Myocyte (in vitro differentiated cells): ENCODE results near the gene WDR6. TPM values are rescaled to one million over a fixed set of nuclear protein-coding genes. Genes with fewer than 3 reads are reported as not detected.

ENCODE experiments used
- DNase-seq: peaks from one replicate; pipeline ENCODE4 v3.0.0-alpha.2; 2012; ENCODE audit warnings: low read depth
- microRNA counts: library from miRNA; unstranded; fragments of <30 nt; microRNA quantifications from one replicate; lab custom pipeline; 2016
- microRNA-seq: library from miRNA; unstranded; fragments of <30 nt; microRNA quantifications from one replicate; pipeline ENCODE4, GENCODE V29; 2016
- total RNA-seq: library from RNA; depleted of rRNA; stranded (reverse); fragments of >200 nt; gene quantifications from 2 replicates; pipeline ENCODE4 v1.2.3, GENCODE V29; 2014

Gene WDR6
- total RNA-seq, 1 donor from 2014 or later, result 86.8 TPM

DNA sequence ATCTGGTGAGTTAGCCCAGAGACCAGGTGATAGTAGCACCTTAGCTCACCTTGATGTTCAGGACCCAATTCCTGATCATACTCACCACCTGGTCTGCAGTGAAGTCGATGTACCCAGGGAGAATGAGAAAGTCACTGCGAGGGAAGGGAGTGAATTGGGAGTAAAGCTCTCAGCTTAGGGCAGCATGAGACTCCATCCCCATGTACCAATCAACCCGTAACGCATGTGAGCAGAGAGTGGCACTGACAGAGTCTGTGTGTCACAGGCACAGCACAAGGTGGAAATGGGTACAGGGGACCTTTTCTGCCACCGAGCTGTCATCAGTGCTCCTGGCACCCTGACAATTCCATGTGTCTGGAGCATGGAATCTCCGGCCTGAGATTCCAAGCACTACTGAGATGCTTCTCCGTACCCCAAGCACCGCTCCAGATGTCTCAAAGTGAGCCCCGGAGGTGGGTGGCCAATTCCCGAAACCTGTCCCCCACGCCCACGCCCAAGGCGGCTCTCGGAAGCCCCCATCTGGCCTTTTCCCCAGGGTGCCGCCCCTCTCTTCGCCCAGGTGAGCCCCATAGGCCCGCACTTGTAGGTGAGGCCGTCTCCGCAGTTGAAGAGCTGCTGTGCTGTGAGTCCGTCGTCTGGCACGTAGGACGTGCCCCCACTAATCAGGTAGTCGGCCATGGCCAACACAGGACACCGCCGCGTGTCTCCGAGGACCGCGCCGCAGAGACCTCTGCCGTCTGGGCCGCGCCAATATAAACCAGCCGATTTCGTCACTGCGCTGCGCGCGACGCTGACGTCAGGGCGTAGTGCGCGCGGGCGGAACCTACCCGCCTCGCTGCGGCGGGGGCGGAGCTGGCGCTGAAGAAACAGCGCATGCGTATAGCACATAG is 21.7 kb downstream of the WDR6 start, which contains the start of gene IMPDH2:
IMPDH2 (minus strand) TSS at position 726 of the 890 bp plus-strand sequence; CDS start at position 678, 48 bp downstream.
- peak; percentile 92 for DNase-seq

DNA sequence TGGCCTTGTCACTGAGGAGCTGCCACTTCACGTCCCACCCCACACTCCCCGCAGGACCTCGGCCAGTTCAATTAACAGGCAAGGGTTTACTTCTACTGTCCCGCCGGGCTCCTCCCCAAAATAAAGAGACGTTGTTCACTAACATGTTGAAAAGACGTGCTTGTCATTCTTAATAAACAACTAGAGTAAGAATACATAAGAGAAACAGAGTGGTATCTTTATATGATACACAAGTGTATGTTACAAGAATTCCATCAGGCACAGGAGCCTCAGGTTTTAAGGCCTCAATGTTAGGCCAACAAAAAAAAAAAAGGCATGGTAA is 22.3 kb downstream of the WDR6 start:
- DNase-seq, result no peak

DNA sequence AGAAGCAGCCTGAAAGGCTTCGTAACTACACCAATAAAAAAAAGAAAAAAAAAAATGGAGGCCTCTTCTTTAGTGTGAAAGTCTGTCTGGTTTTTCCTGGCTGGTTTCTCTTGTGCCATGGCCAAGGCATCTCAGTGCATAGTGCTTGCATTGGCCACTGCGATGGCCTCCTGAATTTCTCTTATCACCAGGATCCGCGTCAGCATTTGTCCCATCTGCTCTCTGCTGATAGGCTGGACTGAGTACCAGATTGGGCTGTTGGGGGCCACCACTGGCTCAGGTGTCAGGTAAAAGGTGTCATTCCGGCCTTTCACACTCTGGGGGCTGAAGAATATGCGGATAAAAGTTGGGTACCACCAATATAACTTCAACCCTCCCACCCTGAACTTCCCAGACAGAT is 23.1 kb downstream of the WDR6 start:
- no peak for DNase-seq

DNA sequence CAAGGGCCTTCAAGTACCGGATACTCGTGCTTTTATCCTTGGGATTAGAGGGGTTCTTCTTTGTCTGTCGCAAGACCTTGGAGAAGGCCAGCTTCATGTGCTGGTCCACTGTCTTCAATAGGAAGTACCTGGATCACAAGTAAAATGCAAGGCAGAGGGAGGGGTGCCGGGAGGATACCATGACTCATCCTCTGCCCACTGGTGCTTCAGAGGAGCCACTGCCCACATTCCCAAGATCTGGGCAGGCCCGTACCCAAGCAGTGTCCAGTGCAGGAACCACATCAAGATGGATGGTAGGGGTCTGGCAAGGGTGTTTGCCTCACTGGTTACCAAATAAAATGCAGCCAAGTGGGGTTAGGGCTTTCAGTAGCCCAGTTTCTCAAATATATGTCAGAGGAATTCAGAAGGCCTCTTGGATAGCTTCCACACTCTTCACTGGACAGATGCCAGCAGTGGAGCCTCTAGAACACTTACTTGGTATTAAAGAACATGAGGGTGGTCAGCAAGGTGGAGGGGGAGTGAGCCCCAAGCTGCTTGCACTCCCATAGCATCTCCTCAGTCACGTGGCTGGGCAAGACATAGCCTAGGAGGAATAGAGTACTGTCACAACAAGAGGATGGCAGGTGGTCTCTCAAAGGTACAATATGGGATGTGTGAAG is 25.6 kb downstream of the WDR6 start:
- DNase-seq, result no peak

DNA sequence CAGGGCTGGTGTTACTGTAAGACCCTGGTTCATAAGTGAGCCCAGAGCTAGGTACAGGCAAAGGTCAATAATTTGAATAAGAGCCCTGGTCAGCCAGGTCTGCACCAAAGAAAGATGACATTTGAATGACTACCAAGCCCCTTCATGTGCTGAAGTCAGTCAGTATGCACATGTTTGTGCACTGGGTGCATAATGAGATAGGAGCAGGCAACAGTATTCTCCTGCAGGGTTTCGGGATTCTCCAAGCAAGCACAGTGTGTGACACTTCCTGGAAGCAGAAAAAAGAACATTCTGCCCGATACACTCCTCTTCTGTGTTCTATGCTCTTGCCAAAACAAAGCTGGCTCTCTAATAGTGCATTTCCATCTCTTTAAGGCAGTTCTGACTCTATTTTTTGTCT is 27.5 kb downstream of the WDR6 start:
- DNase-seq, result no peak

DNA sequence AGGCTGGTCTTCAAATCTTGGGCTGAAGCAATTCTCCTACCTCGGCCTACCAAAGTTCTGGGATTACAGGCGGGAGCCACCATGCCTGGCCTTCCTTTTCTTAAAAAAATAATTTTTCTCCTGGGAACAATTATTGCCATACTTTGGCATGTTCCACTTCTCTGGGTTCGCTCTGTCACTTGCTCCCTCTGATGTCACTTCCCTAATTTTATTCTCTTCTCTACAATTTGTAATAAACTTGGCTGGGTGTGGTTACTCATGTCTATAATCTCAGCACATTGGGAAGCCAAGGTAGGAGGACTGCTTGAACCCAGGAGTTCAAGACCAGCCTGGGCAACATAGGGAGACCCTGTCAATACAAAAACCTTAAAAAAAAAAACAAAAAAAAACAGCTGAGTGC is 28.1 kb downstream of the WDR6 start:
- no peak for DNase-seq

DNA sequence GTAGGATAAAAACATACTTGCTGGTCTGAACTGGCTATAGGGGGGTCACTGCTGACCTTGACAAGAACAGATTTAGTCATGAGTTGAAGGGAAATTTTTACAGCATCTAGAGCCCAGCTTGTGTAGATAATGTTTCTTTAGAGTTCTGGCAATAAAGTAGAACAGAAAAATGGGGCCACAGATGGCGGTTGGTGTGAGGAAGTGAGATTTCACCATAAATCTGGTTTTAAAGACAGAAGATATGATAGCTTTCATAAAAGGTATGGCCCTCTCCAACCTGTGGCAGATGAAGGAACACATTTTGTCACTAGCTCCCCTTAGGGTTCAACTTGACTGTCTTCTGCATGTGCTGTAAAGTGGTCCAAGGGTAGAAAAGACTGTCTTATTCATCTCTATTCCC is 46.4 kb downstream of the WDR6 start:
- DNase-seq, result no peak

DNA sequence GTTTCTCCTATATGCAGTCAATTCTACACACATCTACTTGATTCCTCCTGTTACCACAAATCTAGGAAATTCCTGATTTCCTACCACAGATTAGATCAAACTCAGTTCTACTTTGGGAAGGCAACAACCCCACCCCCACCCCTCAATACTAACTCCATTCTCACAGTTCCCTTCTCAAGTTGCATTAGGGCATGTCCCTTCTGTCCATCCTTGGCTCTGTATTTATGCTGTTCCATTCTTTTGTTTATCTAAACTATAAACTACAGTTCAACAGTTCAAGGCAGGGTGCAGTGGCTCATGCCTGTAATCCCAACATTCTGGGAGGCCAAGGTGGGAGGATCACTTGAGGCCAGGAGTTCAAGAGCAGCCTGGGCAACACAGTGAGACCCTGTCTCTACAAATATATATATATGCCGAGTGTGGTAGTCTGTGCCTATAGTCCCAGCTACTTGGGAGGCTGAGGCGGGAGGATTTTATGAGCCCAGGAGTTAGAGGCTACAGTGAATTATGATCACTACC is 47.2 kb downstream of the WDR6 start:
- DNase-seq, result no peak

DNA sequence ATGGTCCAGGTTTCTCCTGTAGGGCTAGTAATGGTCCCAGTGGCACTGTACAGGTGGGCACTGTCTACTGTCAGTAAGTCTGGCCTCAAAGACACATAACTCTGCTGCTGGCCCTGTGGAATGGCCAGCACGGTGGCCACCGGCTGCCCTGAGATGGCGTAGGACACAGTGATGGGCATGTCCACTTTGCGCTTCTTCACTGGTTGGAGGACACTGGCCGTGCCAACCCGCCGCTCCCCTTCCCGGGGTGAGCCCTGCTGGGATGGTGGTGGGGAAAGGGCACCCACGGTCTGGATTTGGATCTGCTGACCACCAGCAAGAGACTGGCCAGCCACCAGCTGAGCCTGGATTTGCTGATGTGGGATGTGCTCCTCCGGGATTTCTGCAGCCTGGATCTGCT is 50.1 kb downstream of the WDR6 start:
- DNase-seq, result no peak

DNA sequence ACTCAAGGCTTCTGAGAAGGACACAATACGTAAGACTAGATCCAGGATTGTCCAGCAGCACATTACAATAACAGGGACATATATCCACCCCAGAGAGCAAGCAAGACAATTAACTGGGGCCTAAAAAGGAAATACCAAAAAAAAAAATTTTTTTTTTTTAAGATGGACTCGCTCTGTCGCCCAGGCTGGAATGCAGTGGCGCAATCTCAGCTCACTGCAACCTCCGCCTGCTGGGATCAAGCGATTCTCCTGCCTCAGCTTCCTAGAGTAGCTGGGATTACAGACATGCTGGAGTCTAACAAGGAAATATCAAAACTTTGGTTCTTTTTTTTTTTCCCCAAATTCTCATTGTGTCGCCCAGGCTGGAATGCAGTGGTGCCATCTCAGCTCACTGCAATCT is 50.8 kb downstream of the WDR6 start:
- DNase-seq, result no peak

MicroRNA genes within 50 kb of the gene (microRNA counts, 767-probe panel; counts per million panel counts)
- 13,114 counts per million, percentile 65 among the panel's probes with 10 or more counts for microRNA hsa-miR-191-5p (lab: Ali Mortazavi, UCI)
- microRNA hsa-miR-425-5p (lab: Ali Mortazavi, UCI), result not detected

Small RNA genes within 50 kb of the gene (microRNA-seq; reads per million reads assigned to microRNA genes)
- 6,000 reads per million, percentile 94 among the genes with 10 or more reads in this experiment for gene MIR191
- gene MIR425, result 1,824 reads per million, percentile 85 among the genes with 10 or more reads in this experiment

Other genes with a start within 250 kb of the WDR6 start
- gene PRKAR2A, start 159.5 kb upstream of the WDR6 start, total RNA-seq, result 41.8 and 47.6 TPM in 2 replicates
- 23.7 and 37.9 TPM in 2 replicates for gene SLC25A20, start 108.5 kb upstream of the WDR6 start, total RNA-seq
- gene ARIH2, start 88.5 kb upstream of the WDR6 start, total RNA-seq, result 87.2 and 88.5 TPM in 2 replicates
- gene P4HTM, start 17.1 kb upstream of the WDR6 start, total RNA-seq, result 32.8 and 35.9 TPM in 2 replicates
- 35.8 and 42.8 TPM in 2 replicates for gene DALRD3, start 11.2 kb downstream of the WDR6 start, total RNA-seq
- gene NDUFAF3, start 14.7 kb downstream of the WDR6 start, total RNA-seq, result 136 and 185 TPM in 2 replicates
- gene IMPDH2, start 22.0 kb downstream of the WDR6 start, total RNA-seq, result 242 and 275 TPM in 2 replicates
- 57.4 and 73.0 TPM in 2 replicates for gene QRICH1, start 86.7 kb downstream of the WDR6 start, total RNA-seq
- gene QARS1, start 97.4 kb downstream of the WDR6 start, total RNA-seq, result 131 and 190 TPM in 2 replicates
- 66.1 and 74.5 TPM in 2 replicates for gene USP19, start 113.4 kb downstream of the WDR6 start, total RNA-seq
- 632 and 641 TPM in 2 replicates for gene LAMB2, start 125.7 kb downstream of the WDR6 start, total RNA-seq
- gene CCDC71, start 158.9 kb downstream of the WDR6 start, total RNA-seq, result 34.3 and 35.0 TPM in 2 replicates
- 28.7 and 45.0 TPM in 2 replicates for gene KLHDC8B, start 164.2 kb downstream of the WDR6 start, total RNA-seq